Measurements from ENCODE around the gene GBGT1. TPM values are rescaled to one million over a fixed set of nuclear protein-coding genes. Genes with fewer than 3 reads are reported as not detected.
A peak's percentile ranks its signal among the peaks of the same experiment; 100 is the strongest.

GBGT1 gene
- total and polyA plus RNA-seq, 9 donors, result 3.9 to 43.3 (median 20.8) TPM

DNA sequence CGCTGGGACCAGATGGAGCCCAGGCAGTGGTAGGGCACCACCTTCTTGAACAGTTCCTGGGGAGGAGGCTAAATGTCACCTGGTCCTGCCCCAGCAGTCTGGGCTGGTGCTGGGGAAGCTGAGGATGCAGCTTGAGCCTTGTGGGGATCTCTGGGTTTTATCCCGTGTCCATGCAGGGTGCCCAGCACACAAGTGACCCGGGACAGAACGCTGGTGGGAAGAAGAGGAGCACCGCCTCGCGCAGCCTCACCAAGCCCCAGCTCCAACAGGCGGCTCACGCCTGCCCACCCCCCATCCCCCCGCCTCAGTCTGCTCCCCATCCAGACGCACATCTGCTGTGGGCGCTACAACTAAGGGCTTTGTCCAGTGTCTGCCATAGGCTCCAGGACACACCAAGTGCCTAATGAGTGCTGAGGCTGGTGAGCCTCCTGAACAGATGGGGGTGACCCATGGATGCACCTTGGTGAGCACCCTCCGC, 56.4 kb downstream of the GBGT1 start:
- intact Hi-C loops (cut with DNase I), result no loop called here

DNA sequence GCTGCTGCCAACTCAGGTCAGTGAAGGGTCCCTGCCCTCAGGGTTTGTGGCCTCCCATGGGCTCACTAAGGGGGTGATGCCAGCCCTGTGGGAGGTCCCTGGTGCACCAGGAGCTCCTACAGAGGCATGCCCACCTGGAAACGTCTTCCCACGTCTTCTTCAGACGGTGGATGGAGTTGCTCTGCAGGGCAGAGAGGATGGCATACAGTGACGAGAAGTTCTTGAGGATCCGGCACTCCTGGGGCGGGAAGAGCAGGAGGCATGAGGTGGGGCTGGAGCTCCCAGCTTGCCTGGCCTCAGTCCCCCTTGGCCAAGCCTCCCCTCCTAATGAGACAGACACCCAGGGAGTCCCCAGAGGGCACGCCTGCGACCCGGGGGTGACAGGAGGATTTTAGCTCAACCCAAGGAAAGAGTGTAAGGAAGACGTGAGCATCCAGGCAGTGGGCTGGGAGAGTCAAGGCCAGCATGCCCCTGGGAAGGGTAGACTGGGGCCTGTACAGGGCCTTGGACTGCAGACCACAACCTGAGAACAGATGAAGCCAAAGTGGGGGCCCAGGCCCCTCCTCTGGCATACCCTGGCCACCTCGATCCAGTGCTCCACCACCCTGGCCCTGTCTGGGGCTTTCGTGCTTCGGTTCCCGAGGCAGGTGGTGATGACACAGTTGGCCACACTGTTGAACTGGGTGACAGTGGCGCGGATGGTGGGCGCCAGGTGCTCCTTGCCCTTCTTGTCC, 57.0 kb downstream of the GBGT1 start:
- no peak for TF ChIP-seq EP300 (IDR thresholded peaks at IDR 0.05)
- TF ChIP-seq, protein P1, sequence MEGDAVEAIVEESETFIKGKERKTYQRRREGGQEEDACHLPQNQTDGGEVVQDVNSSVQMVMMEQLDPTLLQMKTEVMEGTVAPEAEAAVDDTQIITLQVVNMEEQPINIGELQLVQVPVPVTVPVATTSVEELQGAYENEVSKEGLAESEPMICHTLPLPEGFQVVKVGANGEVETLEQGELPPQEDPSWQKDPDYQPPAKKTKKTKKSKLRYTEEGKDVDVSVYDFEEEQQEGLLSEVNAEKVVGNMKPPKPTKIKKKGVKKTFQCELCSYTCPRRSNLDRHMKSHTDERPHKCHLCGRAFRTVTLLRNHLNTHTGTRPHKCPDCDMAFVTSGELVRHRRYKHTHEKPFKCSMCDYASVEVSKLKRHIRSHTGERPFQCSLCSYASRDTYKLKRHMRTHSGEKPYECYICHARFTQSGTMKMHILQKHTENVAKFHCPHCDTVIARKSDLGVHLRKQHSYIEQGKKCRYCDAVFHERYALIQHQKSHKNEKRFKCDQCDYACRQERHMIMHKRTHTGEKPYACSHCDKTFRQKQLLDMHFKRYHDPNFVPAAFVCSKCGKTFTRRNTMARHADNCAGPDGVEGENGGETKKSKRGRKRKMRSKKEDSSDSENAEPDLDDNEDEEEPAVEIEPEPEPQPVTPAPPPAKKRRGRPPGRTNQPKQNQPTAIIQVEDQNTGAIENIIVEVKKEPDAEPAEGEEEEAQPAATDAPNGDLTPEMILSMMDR (IDR thresholded peaks at IDR 0.05), result no peak
- TF ChIP-seq POLR2A (IDR thresholded peaks at IDR 0.05), result no peak
- H3K36me3 ChIP-seq, result no peaks in the 10 kb centered on the region
- no peaks in the 10 kb centered on the region for H3K9me3 ChIP-seq
- H3K4me3 ChIP-seq, result no peak overlapping the region
- DNase-seq, result peak in 3 of 5 donors; percentile 14 to 28 (median 20)
- H3K27me3 ChIP-seq, result no peaks in the 10 kb centered on the region
- no peak overlapping the region for H3K27ac ChIP-seq
- 90 to 92% (median 90%) methylated on average over 17 of the region's 17 CpGs for WGBS, 3 donors
- intact Hi-C loops (cut with DNase I), result no loop called here
- H3K4me1 ChIP-seq (ENCODE audit: insufficient read depth), result no peaks in the 10 kb centered on the region

More for the DNA sequence above, 56.4 kb downstream of the GBGT1 start:
- Histone ChIP-seq H3K4me1 (ENCODE audit: insufficient read depth) (no peaks in the 10 kb centered on the region), H3K9me3 (no peaks in the 10 kb centered on the region), H3K36me3 (no peaks in the 10 kb centered on the region), H3K27ac (no peak overlapping the region), H3K4me3 (no peak overlapping the region), H3K27me3 (no peaks in the 10 kb centered on the region)
- DNase-seq, result peak in 3 of 5 donors; percentile 4 to 25 (median 9)
- TF ChIP-seq EP300 (IDR thresholded peaks at IDR 0.05), result no peak
- TF ChIP-seq, protein P1 (IDR thresholded peaks at IDR 0.05), result no peak
- no peak for TF ChIP-seq POLR2A (IDR thresholded peaks at IDR 0.05)
- 88 to 91% (median 89%) methylated on average over 12 to 13 of the region's 13 CpGs for WGBS, 3 donors

DNA sequence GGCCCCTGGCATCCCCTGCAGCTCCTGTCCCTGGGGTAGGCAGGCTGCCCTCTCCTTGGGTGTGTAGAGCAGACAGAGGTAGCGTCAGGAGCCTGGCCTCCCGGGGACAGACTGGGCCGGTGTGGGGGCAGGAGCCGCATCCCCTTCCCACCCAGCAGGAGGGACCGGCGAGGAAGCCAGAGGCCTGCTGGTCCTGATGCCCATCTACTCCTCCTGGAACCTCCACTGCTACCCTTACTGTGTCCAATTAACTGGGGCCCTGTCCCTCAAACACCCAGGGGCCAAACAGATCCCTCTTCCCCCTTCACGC, 58.3 kb downstream of the GBGT1 start:
- Histone ChIP-seq H3K9me3 (no peaks in the 10 kb centered on the region), H3K27me3 (no peaks in the 10 kb centered on the region), H3K36me3 (no peaks in the 10 kb centered on the region), H3K4me1 (ENCODE audit: insufficient read depth) (no peaks in the 10 kb centered on the region), H3K27ac (no peak overlapping the region), H3K4me3 (no peak overlapping the region)
- intact Hi-C loops (cut with DNase I), result no loop called here
- peak in 2 of 5 donors; percentile 15 to 25 for DNase-seq
- TF ChIP-seq, protein P1 (IDR thresholded peaks at IDR 0.05), result no peak
- TF ChIP-seq POLR2A (IDR thresholded peaks at IDR 0.05), result no peak
- TF ChIP-seq EP300 (IDR thresholded peaks at IDR 0.05), result no peak
- WGBS, 3 donors, result 85 to 91% (median 86%) methylated on average over 7 of the region's 7 CpGs

DNA sequence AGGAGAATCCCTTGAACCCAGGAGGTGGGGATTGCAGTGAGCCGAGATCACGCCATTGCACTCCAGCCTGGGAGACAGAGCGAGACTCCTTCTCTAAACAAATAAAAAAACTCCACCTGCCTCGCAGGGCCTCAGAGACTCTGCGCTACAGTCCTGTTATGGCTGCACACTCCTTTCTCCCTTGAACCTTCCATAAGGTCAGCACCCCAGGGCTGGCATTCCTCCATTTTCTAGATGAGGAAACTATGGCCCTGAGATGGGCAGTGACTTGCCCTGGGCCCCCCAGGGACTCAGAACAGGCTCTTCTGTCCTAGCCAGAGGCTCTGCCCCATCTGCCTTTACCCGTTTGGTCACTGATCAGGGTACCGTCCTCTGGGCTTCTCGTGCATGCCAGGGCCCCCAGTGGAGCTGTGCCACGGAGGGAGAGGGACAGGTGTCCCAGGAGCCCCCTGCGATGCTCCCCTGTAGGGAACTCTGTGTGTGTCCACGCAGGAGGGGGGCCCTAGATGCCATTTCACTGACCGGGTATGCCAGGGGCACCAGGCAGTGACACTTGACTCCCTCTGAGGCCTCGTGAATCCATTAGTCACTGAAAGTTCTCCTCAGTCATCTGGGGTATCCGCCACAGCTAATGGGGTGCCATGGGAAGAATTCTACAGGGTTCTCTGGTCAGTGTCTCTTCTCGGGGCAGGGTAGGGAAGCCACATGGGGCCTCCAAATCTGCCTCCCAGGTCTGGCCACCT, 58.8 kb downstream of the GBGT1 start:
- Histone ChIP-seq H3K4me3 (no peak overlapping the region), H3K9me3 (no peaks in the 10 kb centered on the region), H3K27me3 (no peaks in the 10 kb centered on the region), H3K27ac (no peak overlapping the region), H3K4me1 (ENCODE audit: insufficient read depth) (no peaks in the 10 kb centered on the region), H3K36me3 (no peaks in the 10 kb centered on the region)
- TF ChIP-seq EP300 (IDR thresholded peaks at IDR 0.05), result no peak
- TF ChIP-seq POLR2A (IDR thresholded peaks at IDR 0.05), result no peak
- TF ChIP-seq, protein P1 (IDR thresholded peaks at IDR 0.05), result no peak
- peak in 2 of 5 donors; percentile 17 to 31 for DNase-seq
- intact Hi-C loops (cut with DNase I), result no loop called here
- 80 to 82% (median 82%) methylated on average over 15 of the region's 15 CpGs for WGBS, 3 donors
